OCI-LY3 (cell line): Measurements from ENCODE around the gene IGFN1.
A peak's percentile ranks its signal among the peaks of the same experiment; 100 is the strongest.

Source experiments
- H2AFZ ChIP-seq: fragments of 200-600, 300-600 bp; shearing (Covaris generic); 2 replicates; pipeline ENCODE4 v1.6.0; 2014; ENCODE audit warnings: antibody characterized with exemption, low read depth, low read length
- H3K27ac ChIP-seq: fragments of 200-600, 300-600 bp; sonication (generic); 2 replicates; pipeline ENCODE4 v1.5.1; 2014; ENCODE audit warnings: mild to moderate bottlenecking, low read length, moderate library complexity, mixed read lengths
- H3K27me3 ChIP-seq: fragments of 200-600, 300-600 bp; sonication (generic); 2 replicates; pipeline ENCODE4 v1.6.1; 2014; ENCODE audit warnings: low read depth, low read length, mixed read lengths
- H3K36me3 ChIP-seq: fragments of 200-600, 300-600 bp; sonication (generic); replicated peaks from 2 replicates; pipeline ENCODE3; 2014; ENCODE audit warnings: low read depth, low read length, mixed read lengths
- H3K4me1 ChIP-seq: fragments of 300-600, 200-600 bp; sonication (generic); 2 replicates; pipeline ENCODE4 v1.6.1; 2014; ENCODE audit warnings: low read length, mixed read lengths
- H3K4me2 ChIP-seq: fragments of 200-600, 300-600 bp; sonication (generic); 2 replicates; pipeline ENCODE4 v1.6.1; 2014; ENCODE audit warnings: low read length, mixed read lengths
- H3K4me3 ChIP-seq: fragments of 300-600, 200-600 bp; sonication (generic); 2 replicates; pipeline ENCODE4 v1.5.1; 2014; ENCODE audit warnings: antibody characterized with exemption, mild to moderate bottlenecking, low read length, moderate library complexity
- H3K79me2 ChIP-seq: fragments of 300-600, 200-600 bp; shearing (Covaris generic); 2 replicates; pipeline ENCODE4 v1.6.1; 2014; ENCODE audit warnings: mild to moderate bottlenecking, low read length, mixed read lengths
- H3K9ac ChIP-seq: fragments of 300-600, 200-600 bp; shearing (Covaris generic); 2 replicates; pipeline ENCODE4 v1.6.0; 2014; ENCODE audit warnings: mild to moderate bottlenecking, low read length, moderate library complexity
- H3K9me3 ChIP-seq: fragments of 200-600, 300-600 bp; shearing (Covaris generic); 2 replicates; pipeline ENCODE4 v1.6.1; 2014; ENCODE audit warnings: low read length, mixed read lengths; ENCODE audit not compliant: insufficient read depth
- H4K20me1 ChIP-seq: fragments of 200-600, 300-600 bp; sonication (generic); 2 replicates; pipeline ENCODE4 v1.6.1; 2016; ENCODE audit warnings: low read length, mixed read lengths; ENCODE audit not compliant: insufficient read depth
- CTCF ChIP-seq: fragments of 200-600, 300-600 bp; sonication (generic); IDR thresholded peaks from 2 replicates; pipeline ENCODE4 v1.5.1; 2014; ENCODE audit warnings: antibody characterized with exemption, low read length, low read depth
- EZH2phosphoT487 ChIP-seq: fragments of 200-600 bp; shearing (Covaris generic); IDR thresholded peaks from 2 replicates; pipeline ENCODE4 v1.6.1; 2018; ENCODE audit warnings: antibody characterized with exemption, mixed run types, low read depth

The IGFN1 gene

GRCh38 chr1:201167041-201167991 is 23.3 kb upstream of the IGFN1 start:
- H3K27ac ChIP-seq: no peak overlapping the region
- no peak overlapping the region for H3K4me2 ChIP-seq
- TF ChIP-seq CTCF: no peak
- TF ChIP-seq EZH2phosphoT487: no peak
- no peak overlapping the region for H3K9ac ChIP-seq
- no peaks in the 10 kb centered on the region for H3K36me3 ChIP-seq
- no peak overlapping the region for H2AFZ ChIP-seq
- H3K27me3 ChIP-seq: peaks cover 3% of the 10 kb centered on the region; the same call in 1 of the 2 replicates
- no peak overlapping the region for H3K4me3 ChIP-seq
- H3K79me2 ChIP-seq: no peaks in the 10 kb centered on the region
- H4K20me1 ChIP-seq: no peaks in the 10 kb centered on the region
- peaks cover 20% of the 10 kb centered on the region for H3K4me1 ChIP-seq
- H3K9me3 ChIP-seq: no peaks in the 10 kb centered on the region

- H3K79me2 ChIP-seq: no peaks in the 10 kb centered on the region
- H3K27ac ChIP-seq: no peak overlapping the region
- no peak overlapping the region for H2AFZ ChIP-seq
- H3K4me2 ChIP-seq: no peak overlapping the region
- H3K27me3 ChIP-seq: peaks cover 3% of the 10 kb centered on the region; the same call in 1 of the 2 replicates
- no peak overlapping the region for H3K9ac ChIP-seq
- no peaks in the 10 kb centered on the region for H3K36me3 ChIP-seq
- no peak overlapping the region for H3K4me3 ChIP-seq
- H4K20me1 ChIP-seq: no peaks in the 10 kb centered on the region
- TF ChIP-seq CTCF (no peak), EZH2phosphoT487 (no peak)
- peaks cover 20% of the 10 kb centered on the region for H3K4me1 ChIP-seq
- no peaks in the 10 kb centered on the region for H3K9me3 ChIP-seq
These were observed 21.4 kb upstream of the IGFN1 start for GRCh38 chr1:201169203-201169602.

GRCh38 chr1:201169971-201170532 is 20.6 kb upstream of the IGFN1 start:
- Histone ChIP-seq H3K9ac (peak overlapping the region; percentile 53), H3K4me3 (peak overlapping the region; percentile 87), H3K79me2 (no peaks in the 10 kb centered on the region), H3K9me3 (no peaks in the 10 kb centered on the region), H3K4me1 (peaks cover 20% of the 10 kb centered on the region), H3K27ac (peak overlapping the region; percentile 79), H4K20me1 (no peaks in the 10 kb centered on the region), H3K36me3 (no peaks in the 10 kb centered on the region), H2AFZ (peak overlapping the region; percentile 19; the same call in 1 of the 2 replicates), H3K27me3 (peaks cover 2% of the 10 kb centered on the region; the same call in 1 of the 2 replicates), H3K4me2 (peak overlapping the region; percentile 93)
- TF ChIP-seq CTCF (no peak), EZH2phosphoT487 (no peak)

GRCh38 chr1:201170533-201171062 is 20.0 kb upstream of the IGFN1 start:
- Histone ChIP-seq H3K27me3 (peaks cover 6% of the 10 kb centered on the region; the same call in 1 of the 2 replicates), H3K9ac (peak overlapping the region; percentile 83), H2AFZ (peak overlapping the region; percentile 86), H3K9me3 (no peaks in the 10 kb centered on the region), H3K4me1 (peaks cover 20% of the 10 kb centered on the region), H4K20me1 (no peaks in the 10 kb centered on the region), H3K4me2 (peak overlapping the region; percentile 93), H3K79me2 (no peaks in the 10 kb centered on the region), H3K4me3 (peak overlapping the region; percentile 87), H3K36me3 (no peaks in the 10 kb centered on the region), H3K27ac (peak overlapping the region; percentile 79)
- TF ChIP-seq EZH2phosphoT487 (no peak), CTCF (no peak)
